ENCODE results near the gene SETD3.

Gene SETD3

DNA sequence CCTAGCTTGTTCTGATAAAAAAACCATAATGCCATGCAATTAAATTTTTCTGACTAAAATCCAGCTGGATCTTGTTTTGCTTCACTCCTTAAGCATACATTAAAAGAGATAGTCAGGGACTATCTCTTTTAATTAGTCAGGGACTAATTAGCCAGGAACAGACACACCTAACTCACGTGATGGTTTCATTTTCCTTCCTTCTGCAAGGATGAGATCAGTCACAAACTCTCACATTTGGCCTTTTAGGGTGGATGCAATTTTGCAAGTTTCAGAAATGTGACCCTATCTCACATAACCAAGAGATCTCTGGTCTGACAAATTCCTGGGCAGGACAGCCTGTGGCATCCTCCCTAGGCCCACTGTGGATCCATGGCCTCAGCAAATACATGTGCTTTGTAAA lies 62.4 kb downstream of the SETD3 start:
- DNase-seq, result no peak

DNA sequence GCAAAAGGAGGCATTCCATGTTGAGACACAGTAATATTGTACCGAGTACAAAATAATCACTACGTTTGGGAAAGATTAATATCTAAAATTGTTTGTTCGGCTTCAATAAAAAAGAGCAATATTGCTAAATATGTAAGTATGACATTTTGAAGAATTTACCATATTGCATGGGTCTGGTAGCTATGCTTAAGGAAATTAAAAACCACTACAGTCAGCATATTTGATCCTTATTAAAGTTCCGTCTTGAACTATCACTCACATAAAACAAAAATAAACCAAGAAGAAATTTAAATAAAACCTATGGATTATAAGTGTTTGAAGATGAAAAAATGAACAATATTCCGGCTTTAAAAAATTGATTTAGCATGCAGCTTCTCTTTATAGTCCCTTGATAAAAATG lies 63.8 kb downstream of the SETD3 start:
- DNase-seq, result no peak

GRCh38 chr14:99415496-99416281 lies 65.0 kb downstream of the SETD3 start:
- DNase-seq, result no peak

- no peak for DNase-seq
Observed at GRCh38 chr14:99413911-99414310, 66.7 kb downstream of the SETD3 start.

GRCh38 chr14:99413172-99413571 lies 67.5 kb downstream of the SETD3 start:
- no peak for DNase-seq

DNA sequence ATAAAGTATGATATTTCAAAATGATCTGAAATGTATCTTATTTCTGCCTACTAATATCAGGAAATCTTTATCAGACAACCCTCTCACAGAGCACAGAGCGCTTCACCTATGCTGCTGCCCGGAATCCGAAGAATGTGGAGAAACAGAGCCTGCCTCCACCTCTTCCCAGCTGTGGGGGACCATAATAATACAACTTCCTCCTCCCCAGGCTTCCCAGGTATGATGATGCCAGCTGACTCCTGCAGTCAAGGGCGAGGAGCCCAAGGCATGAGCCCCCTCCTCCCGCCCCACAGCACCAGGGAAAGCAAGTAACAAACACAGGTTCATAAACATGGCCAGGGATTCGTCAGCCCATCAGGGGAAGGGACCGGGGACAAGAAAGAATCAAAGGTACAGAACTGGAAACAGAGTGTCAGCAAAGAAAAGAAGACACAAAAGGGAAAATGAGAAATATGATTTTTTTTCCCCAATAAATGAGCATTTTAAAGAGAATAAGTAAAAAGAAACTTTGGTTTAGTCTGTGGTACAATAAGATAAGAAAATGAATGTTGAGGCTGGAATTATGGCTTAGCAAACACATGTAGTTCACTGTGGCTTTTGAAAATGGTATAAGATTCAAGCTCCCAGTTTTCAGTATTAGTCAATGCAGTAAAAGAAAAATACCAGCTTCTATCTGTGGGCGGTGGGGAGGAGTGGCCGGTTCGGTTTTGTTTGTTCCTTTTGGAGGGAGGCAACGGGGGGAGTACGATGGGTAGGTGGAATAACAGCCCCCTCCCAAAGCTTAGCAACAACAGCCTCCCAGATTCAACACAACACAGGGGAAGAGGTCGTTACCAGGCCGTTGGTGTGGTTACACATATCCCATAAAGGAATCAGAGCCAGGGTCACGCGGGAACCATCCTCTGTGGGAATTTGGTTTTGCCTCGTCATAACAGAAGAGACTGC lies 68.3 kb downstream of the SETD3 start:
- no peak for DNase-seq

- DNase-seq, result no peak
Observed at GRCh38 chr14:99410019-99410418, 70.6 kb downstream of the SETD3 start.

DNA sequence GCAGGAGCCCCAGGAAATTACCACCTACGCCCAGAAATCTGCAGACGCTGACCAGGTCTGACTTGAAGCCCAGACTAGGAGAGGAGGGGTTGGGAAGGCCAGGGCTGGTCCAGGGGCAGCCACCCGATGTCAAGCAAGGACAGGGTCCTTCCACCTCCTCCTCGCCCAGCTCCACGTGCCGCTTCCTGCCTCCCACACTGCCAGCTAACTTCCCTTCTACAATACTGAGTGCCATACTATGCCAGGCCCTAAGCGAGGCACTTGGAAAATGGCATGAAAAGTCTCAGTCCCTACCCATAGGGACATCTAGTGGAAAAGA lies 71.7 kb downstream of the SETD3 start:
- DNase-seq, result no peak

DNA sequence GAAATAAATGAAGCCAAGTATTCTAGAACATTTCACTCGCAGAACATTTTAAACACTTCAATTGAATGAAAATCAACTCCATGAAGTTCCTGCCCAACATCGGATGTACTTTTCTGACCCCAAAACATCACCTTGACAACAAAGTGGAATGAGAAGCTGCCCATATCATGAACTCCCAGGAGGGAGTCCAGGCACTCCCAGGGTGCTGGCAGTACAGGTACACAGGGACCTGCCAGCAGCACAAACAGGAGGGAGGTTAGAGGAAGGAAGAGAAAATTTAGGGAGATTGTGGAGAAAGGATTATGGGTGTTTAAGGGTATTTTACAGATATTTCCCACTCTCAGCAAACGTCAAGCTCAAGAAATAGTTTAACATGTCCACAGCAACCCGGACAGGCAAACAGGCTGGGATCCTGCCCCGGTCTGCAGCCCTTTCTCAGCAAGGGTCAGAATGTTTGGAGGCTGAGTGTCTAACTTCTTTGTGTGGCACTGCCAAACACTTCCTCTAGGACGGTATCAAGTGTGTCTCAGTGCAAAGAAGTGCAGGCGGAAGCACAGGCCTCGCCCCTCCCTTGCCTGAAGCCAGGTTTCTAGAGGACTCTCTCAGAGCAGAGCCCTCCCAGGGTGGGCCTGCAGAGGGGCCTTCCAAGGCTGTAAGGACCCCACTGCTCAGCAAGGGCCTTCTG lies 72.2 kb downstream of the SETD3 start:
- no peak for DNase-seq

GRCh38 chr14:99407416-99407815 lies 73.2 kb downstream of the SETD3 start:
- no peak for DNase-seq

- no peak for DNase-seq
Observed at GRCh38 chr14:99402950-99403349, 77.7 kb downstream of the SETD3 start.

DNA sequence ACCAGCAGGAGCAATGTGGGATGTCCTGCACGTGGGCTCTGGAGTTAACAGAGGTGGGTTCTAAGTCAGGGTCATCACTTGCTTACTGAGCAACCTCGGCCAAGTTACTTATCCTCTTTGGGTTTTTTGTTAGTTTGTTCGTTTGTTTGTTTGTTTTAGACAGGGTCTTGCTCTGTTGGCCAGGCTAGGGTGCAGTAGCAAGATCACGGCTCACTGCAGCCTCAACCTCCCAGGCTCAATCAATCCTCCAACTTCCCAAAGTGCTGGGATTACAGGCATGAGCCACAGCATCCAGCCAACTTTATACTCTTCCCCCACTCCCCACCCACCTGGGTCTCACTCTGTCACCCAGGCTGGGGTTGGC lies 78.4 kb downstream of the SETD3 start:
- DNase-seq, result no peak

GRCh38 chr14:99401621-99402284 lies 78.9 kb downstream of the SETD3 start:
- no peak for DNase-seq

GRCh38 chr14:99401211-99401610 lies 79.4 kb downstream of the SETD3 start:
- no peak for DNase-seq

GRCh38 chr14:99397698-99398097 lies 83.0 kb downstream of the SETD3 start:
- DNase-seq, result no peak

DNA sequence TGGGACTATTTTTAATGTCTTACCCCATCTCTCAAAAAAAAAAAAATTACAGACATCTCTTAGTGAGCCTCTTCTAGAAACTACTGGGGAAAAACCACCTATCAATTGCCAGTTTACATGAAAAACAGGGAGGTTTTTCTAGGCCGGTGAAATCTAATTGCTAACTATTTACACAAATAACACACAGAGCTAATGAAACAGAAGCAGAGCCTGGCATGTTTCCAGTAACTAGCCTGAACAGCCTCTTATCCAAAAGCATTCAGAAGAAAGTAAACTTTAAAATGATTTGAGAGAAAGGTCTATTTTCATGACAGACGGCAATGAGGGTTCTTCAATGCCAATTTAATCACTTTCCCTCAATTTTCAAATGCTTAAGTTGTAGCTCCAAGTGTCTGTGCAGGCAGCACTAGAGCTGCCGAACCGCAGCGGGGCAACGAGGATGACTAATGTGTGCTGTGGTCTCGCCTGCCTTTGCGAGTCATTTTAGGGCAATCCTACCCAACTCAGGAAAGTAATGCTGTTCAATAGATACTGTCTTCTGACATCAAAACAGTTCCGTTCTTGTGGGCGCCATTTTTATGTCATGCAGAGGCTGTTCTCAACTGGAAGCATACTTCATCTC lies 84.6 kb downstream of the SETD3 start:
- DNase-seq, result no peak

DNA sequence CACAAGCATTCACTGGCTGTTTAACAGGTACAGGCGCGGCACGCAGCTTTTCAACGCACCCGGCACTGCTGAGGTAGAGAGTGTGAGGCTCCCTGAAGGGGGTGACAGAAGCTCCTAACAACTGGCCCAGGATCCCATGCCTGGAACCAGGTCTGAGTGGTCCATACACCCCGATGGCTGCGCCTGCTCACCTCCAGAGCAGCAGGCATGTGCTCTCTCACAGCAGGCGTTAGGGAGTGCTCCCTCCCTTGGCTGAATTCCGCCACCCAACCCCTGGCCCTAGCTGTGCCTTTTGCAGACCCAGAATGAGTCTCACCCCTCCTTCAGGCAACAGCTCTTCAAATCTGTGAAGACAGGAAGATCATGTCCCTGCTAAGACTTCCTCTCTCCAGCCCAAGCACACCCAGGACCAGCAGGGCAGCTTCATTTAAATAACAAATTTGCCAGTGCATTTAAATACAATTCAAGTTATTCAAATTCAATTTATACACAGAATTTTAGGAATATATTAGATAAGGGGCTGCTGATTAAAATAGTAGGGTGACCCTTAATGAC lies 86.0 kb downstream of the SETD3 start:
- DNase-seq, result no peak

- no peak for DNase-seq
Observed at GRCh38 chr14:99393059-99393655, 87.5 kb downstream of the SETD3 start.

DNA sequence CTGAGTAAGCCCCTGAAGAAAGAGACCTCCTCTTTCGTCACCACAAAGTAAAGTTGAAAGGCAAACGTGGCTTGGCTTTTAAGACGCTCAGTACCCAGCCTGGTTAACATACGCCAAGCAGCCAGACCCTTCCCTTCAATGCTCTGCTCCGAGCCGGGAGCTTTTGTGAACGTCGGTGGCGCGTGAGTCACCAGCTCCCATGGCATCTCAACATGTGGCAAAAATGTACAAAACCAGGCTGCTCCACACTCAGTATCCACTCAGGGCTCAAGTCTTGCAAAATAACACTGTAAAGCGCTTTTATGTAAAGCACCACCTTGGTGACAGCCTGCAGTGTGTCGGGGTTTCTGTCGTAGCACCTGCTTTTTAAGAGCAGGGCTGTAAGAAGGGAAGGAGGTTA lies 89.0 kb downstream of the SETD3 start:
- DNase-seq, result no peak

DNA sequence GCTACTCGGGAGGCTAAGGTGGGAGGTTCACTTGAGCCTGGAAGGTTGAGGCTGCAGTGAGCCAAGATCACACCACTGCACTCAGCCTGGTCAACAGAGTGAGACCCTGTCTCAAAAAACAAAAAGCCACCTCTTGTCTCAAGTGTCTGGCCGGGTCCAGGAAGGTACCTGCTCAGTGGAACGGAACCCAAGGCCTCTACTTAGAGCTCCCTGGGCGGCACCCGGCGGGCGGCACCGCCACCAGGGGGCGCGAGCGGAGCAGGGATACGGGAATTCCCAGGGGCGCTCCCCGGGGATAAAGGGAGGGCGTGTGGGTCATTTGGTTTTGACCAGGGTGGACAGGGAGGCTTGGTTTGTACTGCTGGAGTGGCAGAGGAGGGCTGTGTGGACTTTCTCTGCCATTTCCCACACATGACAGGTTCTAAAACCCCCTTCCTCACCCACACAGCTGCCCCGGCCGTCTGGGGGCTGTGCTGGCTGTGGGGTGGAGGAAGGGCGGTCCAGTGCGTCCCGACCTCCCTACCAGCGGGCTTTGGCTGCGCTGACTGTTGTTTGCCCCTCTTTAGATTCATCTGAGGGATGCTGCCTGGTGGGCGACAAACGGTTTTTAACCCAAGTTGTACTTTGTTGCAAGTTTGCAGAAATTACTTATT lies 91.4 kb downstream of the SETD3 start:
- DNase-seq, result no peak

- no peak for DNase-seq
Observed at GRCh38 chr14:99388286-99388685, 92.4 kb downstream of the SETD3 start.

Measured in activated gamma-delta T cell (primary cell).